NB4 (cell line): Measurements from ENCODE around the gene ZBTB46.

ENCODE experiments used
- DNase-seq: peaks from one replicate; pipeline ENCODE4 v3.0.0; 2010; ENCODE audit warnings: low read depth
- H3K4me3 ChIP-seq: one replicate; pipeline ENCODE4 v1.5.1; 2011; ENCODE audit warnings: mild to moderate bottlenecking, low read depth, low read length, moderate library complexity
- CTCF ChIP-seq: IDR thresholded peaks from one replicate; pipeline ENCODE4 v1.5.1; 2012; ENCODE audit warnings: low read depth, low read length
- MYC ChIP-seq: IDR thresholded peaks from 2 replicates; pipeline ENCODE4 v1.6.1; 2011; ENCODE audit warnings: low read depth, low read length
- POLR2A ChIP-seq: IDR thresholded peaks from 2 replicates; pipeline ENCODE4 v1.6.1; 2011; ENCODE audit warnings: mild to moderate bottlenecking; ENCODE audit not compliant: insufficient read length; ENCODE audit errors: extremely low read depth
- TF ChIP-seq, protein P1 (sequence below): IDR thresholded peaks from 2 replicates; pipeline ENCODE4 v1.6.1; 2011; ENCODE audit warnings: low read depth, low read length

ZBTB46 gene

DNA sequence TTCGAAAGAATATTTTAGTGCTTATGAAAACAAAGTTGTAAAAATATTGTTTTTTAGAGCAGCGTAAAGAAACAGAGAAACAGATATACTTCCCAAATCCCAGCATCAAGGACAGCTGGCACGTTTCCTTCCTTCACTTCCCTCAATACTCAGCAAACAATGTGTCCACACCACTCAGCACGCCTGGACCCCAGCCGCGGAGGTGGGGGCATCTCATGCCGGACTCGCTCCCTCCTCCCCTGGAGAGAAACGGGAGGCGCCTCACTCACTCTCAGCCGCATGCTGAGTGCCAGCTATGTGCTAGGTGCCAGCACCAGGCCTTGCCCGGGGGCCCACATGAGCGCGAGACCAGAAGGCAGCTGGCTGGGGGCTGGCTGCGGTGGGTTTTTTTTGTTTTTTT lies 56.8 kb downstream of the ZBTB46 start:
- DNase-seq = no peak

GRCh38 chr20:63773571-63774241 lies 57.4 kb downstream of the ZBTB46 start:
- no peak overlapping the region for H3K4me3 ChIP-seq
- no peak for TF ChIP-seq MYC
- TF ChIP-seq CTCF = no peak
- TF ChIP-seq, protein P1, sequence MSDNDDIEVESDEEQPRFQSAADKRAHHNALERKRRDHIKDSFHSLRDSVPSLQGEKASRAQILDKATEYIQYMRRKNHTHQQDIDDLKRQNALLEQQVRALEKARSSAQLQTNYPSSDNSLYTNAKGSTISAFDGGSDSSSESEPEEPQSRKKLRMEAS = no peak
- TF ChIP-seq POLR2A = no peak
- DNase-seq = no peak

More for the DNA sequence above, 56.8 kb downstream of the ZBTB46 start:
- no peak overlapping the region for H3K4me3 ChIP-seq
- no peak for TF ChIP-seq CTCF
- TF ChIP-seq, protein P1 = no peak

GRCh38 chr20:63772781-63773518 lies 58.1 kb downstream of the ZBTB46 start:
- no peak overlapping the region for H3K4me3 ChIP-seq
- TF ChIP-seq POLR2A = no peak
- TF ChIP-seq MYC = peak; percentile 44; the same call in 1 of the 2 replicates
- TF ChIP-seq, protein P1 = peak; percentile 89

DNA sequence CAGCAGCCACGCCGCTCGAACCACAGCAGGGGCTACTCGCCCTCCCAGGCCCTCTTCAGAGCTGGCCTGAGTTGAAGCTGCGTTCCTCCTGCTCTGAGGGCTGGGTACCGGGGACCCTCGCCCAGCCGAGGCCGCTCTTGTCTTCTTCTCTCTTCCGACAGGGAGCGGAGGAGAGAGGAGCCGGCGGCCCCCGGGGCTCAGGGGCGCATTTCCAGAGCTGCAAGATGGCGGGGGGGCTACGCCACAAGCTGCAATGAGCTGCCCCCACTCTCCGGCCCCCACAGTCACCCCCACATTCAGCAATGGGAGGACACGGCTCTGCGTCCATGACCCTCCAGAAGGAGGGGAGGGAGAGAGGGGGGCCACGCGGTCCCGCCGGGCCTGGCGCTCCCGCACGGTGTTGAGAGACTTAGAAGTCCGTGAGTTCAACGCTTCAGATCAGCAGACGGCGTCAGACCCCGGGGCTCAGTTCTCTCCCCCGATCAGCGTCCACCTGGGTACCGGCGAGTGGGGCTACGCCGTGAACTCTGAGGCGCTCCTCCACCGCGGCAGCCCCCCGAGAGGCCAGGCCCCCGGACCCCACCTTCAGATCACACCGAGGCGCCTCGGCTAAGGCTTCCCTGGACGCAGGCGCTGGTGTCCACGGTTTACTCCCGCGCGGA lies 59.9 kb downstream of the ZBTB46 start:
- H3K4me3 ChIP-seq = no peak overlapping the region
- no peak for DNase-seq
- TF ChIP-seq POLR2A (no peak), MYC (no peak), CTCF (no peak)
- TF ChIP-seq, protein P1 = no peak

More at GRCh38 chr20:63772781-63773518, 58.1 kb downstream of the ZBTB46 start:
- peak; percentile 86 for DNase-seq

GRCh38 chr20:63769891-63770474 lies 61.1 kb downstream of the ZBTB46 start:
- no peak for TF ChIP-seq MYC
- no peak for TF ChIP-seq CTCF
- TF ChIP-seq POLR2A = no peak
- TF ChIP-seq, protein P1 = no peak
- no peak for DNase-seq
- H3K4me3 ChIP-seq = no peak overlapping the region
